CD14-positive monocyte (primary cell): ENCODE measurements around the gene CAST. TPM values are rescaled to one million over a fixed set of nuclear protein-coding genes. Genes with fewer than 3 reads are reported as not detected.

Experiments used
- DNase-seq, 3 donors: peaks; one replicate each; pipeline ENCODE4 v3.0.0-alpha.2; 2011 to 2022
- H2AFZ ChIP-seq: 2 replicates; pipeline ENCODE4 v1.6.0; 2012; ENCODE audit warnings: mild to moderate bottlenecking, low read depth, low read length, inconsistent platforms; ENCODE audit not compliant: insufficient read depth, poor library complexity, severe bottlenecking
- H3K27ac ChIP-seq, 2 donors: 1 replicate in 1 of 2; 2 replicates in 1 of 2; pipeline ENCODE4 v1.5.1; 2012 to 2013; ENCODE audit warnings: low read length in 2 of 2, control low read depth in 1 of 2, inconsistent platforms in 1 of 2, low read depth in 1 of 2, mild to moderate bottlenecking in 1 of 2
- H3K27me3 ChIP-seq, 2 donors: one replicate each; pipeline versions ENCODE4 v1.6.0 to v1.6.1; 2011 to 2013; ENCODE audit warnings: low read length in 2 of 2; ENCODE audit not compliant: control insufficient read depth in 2 of 2, insufficient read depth in 2 of 2
- H3K36me3 ChIP-seq, 2 donors: replicated peaks in 1 of 2; 1 replicate in 1 of 2; 2 replicates in 1 of 2; pipeline versions ENCODE4 v1.5.1 to v1.6.1; 2012 to 2013; ENCODE audit warnings: low read length in 2 of 2, control low read depth in 1 of 2, inconsistent platforms in 1 of 2, mild to moderate bottlenecking in 1 of 2; ENCODE audit not compliant: insufficient read depth in 2 of 2, control insufficient read depth in 1 of 2
- H3K4me1 ChIP-seq, 2 donors: 1 replicate in 1 of 2; 2 replicates in 1 of 2; pipeline versions ENCODE4 v1.5.1 to v1.6.1; 2012 to 2013; ENCODE audit warnings: low read length in 2 of 2, control low read depth in 1 of 2, inconsistent platforms in 1 of 2, mild to moderate bottlenecking in 1 of 2, moderate library complexity in 1 of 2; ENCODE audit not compliant: insufficient read depth in 2 of 2, control insufficient read depth in 1 of 2
- H3K4me2 ChIP-seq: replicated peaks from 2 replicates; pipeline ENCODE3; 2012; ENCODE audit warnings: low read length, moderate library complexity, mild to moderate bottlenecking; ENCODE audit not compliant: poor library complexity, severe bottlenecking; ENCODE audit errors: extremely low read depth
- H3K4me3 ChIP-seq, 3 experiments: fragments of 200-600 bp in 1 of 3; sonication (generic) in 1 of 3; replicated peaks in 1 of 3; 1 replicate in 2 of 3; 2 replicates in 1 of 3; pipeline ENCODE4 v1.5.1; 2011 to 2013; ENCODE audit warnings: low read length in 3 of 3, mild to moderate bottlenecking in 3 of 3, control low read depth in 2 of 3, low read depth in 2 of 3, inconsistent platforms in 1 of 3, moderate library complexity in 1 of 3
- H3K79me2 ChIP-seq: 2 replicates; pipeline ENCODE4 v1.6.0; 2012; ENCODE audit warnings: mild to moderate bottlenecking, control low read depth, inconsistent platforms, low read length, moderate library complexity; ENCODE audit not compliant: insufficient read depth
- H3K9ac ChIP-seq: 2 replicates; pipeline ENCODE4 v1.6.0; 2017; ENCODE audit warnings: low read length, mild to moderate bottlenecking; ENCODE audit not compliant: insufficient read depth, poor library complexity, severe bottlenecking
- H3K9me3 ChIP-seq, 2 donors: replicated peaks in 1 of 2; 1 replicate in 1 of 2; 2 replicates in 1 of 2; pipeline versions ENCODE4 v1.5.1 to v1.6.1; 2012 to 2013; ENCODE audit warnings: low read length in 2 of 2, control low read depth in 1 of 2; ENCODE audit not compliant: control insufficient read depth in 1 of 2, insufficient read depth in 1 of 2
- H4K20me1 ChIP-seq: 2 replicates; pipeline ENCODE4 v1.6.0; 2012; ENCODE audit warnings: mild to moderate bottlenecking, low read length, control low read depth, moderate library complexity; ENCODE audit not compliant: insufficient read depth
- H3K27ac Mint-ChIP-seq, 7 donors: one replicate each; pipeline ENCODE4 v1.8.0; 2020; ENCODE audit warnings: mild to moderate bottlenecking in 7 of 7, mixed read lengths in 7 of 7, moderate library complexity in 6 of 7, inconsistent platforms in 2 of 7
- H3K27me3 Mint-ChIP-seq, 3 donors: one replicate each; pipeline ENCODE4 v1.8.0; 2021 to 2022; ENCODE audit warnings: low read depth in 3 of 3, mild to moderate bottlenecking in 3 of 3, mixed read lengths in 3 of 3, moderate library complexity in 3 of 3, inconsistent platforms in 1 of 3
- H3K36me3 Mint-ChIP-seq, 2 donors: one replicate each; pipeline ENCODE4 v1.8.0; 2020; ENCODE audit warnings: mixed read lengths in 2 of 2, inconsistent platforms in 1 of 2, mild to moderate bottlenecking in 1 of 2
- H3K4me1 Mint-ChIP-seq: one replicate; pipeline ENCODE4 v1.8.0; 2020; ENCODE audit warnings: mild to moderate bottlenecking, mixed read lengths
- H3K4me3 Mint-ChIP-seq, 2 donors: one replicate each; pipeline ENCODE4 v1.8.0; 2020; ENCODE audit warnings: mild to moderate bottlenecking in 2 of 2, mixed read lengths in 2 of 2, moderate library complexity in 1 of 2
- H3K9me3 Mint-ChIP-seq, 7 donors: one replicate each; pipeline ENCODE4 v1.8.0; 2020 to 2022; ENCODE audit warnings: mixed read lengths in 7 of 7, mild to moderate bottlenecking in 6 of 7, moderate library complexity in 6 of 7, inconsistent platforms in 2 of 7
- WGBS: methylation state at CpG from one replicate; pipeline ENCODE4 v1.1.5; 2013; ENCODE audit warnings: missing lambda C conversion rate; ENCODE audit not compliant: insufficient coverage; 5-methylcytosine and 5-hydroxymethylcytosine counted together
- intact Hi-C, 2 donors: fragments of 100-400 bp; cut with micrococcal nuclease; formaldehyde crosslinking; loops; one replicate each; pipeline versions ENCODE4 v1.15.0 to v1.15.1; 2023
- polyA plus RNA-seq, 3 donors: library from polyadenylated mRNA; depleted of rRNA in 1 of 3; unstranded in 2 of 3; stranded (reverse) in 1 of 3; fragments of 300-500 nt in 2 of 3; fragments of >200 nt in 1 of 3; fragmentation: Illumina TruSeq in 2 of 3; gene quantifications; 1 replicate in 2 of 3; 2 replicates in 1 of 3; pipeline ENCODE4 v1.2.3, GENCODE V29; 2012 to 2021
- TF ChIP-seq, protein P1 (sequence below): fragments of 200-600 bp; IDR thresholded peaks from one replicate; pipeline ENCODE4 v1.8.0; 2022; ENCODE audit warnings: antibody characterized with exemption, mild to moderate bottlenecking

CAST gene
- polyA plus RNA-seq, 3 donors: 49.6 to 125 (median 76.8) TPM

DNA sequence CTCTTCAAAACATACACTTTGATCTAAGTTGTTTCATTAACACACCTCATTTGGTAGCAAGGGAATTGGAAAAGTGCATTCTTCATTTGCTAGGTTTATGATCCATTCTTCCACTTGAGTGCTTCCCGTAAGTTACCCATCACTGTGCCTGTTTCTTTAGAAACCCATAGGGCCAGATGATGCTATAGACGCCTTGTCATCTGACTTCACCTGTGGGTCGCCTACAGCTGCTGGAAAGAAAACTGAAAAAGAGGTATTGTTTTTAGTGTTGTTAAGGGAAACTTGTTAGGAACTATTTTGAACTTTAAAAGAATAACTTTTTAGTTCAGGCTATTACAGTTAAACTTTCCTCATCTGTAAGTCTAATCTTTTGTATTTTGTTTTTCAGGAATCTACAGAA is 78.9 kb downstream of the CAST start:
- no peak overlapping the region for H3K4me3 Mint-ChIP-seq
- DNase-seq: no peak
- H3K9me3 Mint-ChIP-seq: no peaks in the 10 kb centered on the region
- H3K4me1 Mint-ChIP-seq: peaks cover 18% of the 10 kb centered on the region
- no peaks in the 10 kb centered on the region for H3K27me3 Mint-ChIP-seq
- Histone ChIP-seq H3K9me3 (no peaks in the 10 kb centered on the region), H3K79me2 (no peaks in the 10 kb centered on the region), H2AFZ (no peak overlapping the region), H3K27ac (peak overlapping the region in 1 of 2 donors; percentile 52), H3K4me1 (peaks cover 16% of the 10 kb centered on the region in 2 donors), H4K20me1 (peaks cover 70% of the 10 kb centered on the region), H3K27me3 (no peaks in the 10 kb centered on the region), H3K4me2 (no peak overlapping the region), H3K4me3 (no peak overlapping the region), H3K36me3 (peaks cover 98 to 100% of the 10 kb centered on the region in 2 donors), H3K9ac (no peak overlapping the region)
- H3K36me3 Mint-ChIP-seq: peaks cover 89 to 94% of the 10 kb centered on the region in 2 donors
- intact Hi-C loops: no loop called here
- TF ChIP-seq, protein P1, sequence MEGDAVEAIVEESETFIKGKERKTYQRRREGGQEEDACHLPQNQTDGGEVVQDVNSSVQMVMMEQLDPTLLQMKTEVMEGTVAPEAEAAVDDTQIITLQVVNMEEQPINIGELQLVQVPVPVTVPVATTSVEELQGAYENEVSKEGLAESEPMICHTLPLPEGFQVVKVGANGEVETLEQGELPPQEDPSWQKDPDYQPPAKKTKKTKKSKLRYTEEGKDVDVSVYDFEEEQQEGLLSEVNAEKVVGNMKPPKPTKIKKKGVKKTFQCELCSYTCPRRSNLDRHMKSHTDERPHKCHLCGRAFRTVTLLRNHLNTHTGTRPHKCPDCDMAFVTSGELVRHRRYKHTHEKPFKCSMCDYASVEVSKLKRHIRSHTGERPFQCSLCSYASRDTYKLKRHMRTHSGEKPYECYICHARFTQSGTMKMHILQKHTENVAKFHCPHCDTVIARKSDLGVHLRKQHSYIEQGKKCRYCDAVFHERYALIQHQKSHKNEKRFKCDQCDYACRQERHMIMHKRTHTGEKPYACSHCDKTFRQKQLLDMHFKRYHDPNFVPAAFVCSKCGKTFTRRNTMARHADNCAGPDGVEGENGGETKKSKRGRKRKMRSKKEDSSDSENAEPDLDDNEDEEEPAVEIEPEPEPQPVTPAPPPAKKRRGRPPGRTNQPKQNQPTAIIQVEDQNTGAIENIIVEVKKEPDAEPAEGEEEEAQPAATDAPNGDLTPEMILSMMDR: no peak
- WGBS: no CpG with 5 or more reads among the region's 3 CpGs
- peak overlapping the region in 4 of 7 donors; percentile 5 to 79 (median 59) for H3K27ac Mint-ChIP-seq

DNA sequence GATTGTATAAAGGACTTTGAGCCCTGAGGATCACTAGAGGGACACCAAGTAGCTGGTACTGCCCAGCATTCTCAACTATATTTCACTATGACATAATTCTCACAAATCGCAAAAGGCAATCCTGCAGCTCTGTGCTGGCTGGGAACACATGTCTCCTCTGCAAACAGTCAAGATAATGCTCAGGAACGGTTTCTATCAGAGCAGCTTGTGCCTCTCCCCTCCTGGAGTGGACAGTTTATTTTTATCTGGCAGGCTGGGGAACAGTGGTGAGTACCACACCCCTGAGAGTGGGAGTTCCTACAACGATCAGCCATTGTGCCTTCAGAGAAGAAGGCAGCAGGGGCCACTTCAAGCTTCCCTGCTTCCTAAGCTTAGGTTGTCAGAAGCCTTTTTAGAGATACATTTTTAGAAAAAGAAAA is 79.7 kb downstream of the CAST start:
- intact Hi-C loops: no loop called here
- H3K4me3 ChIP-seq: no peak overlapping the region
- H3K79me2 ChIP-seq: no peaks in the 10 kb centered on the region
- peaks cover 69% of the 10 kb centered on the region for H4K20me1 ChIP-seq
- peaks cover 98 to 100% of the 10 kb centered on the region in 2 donors for H3K36me3 ChIP-seq
- H3K9me3 ChIP-seq: no peaks in the 10 kb centered on the region
- H3K4me1 ChIP-seq: peaks cover 16% of the 10 kb centered on the region in 2 donors
- H2AFZ ChIP-seq: no peak overlapping the region
- H3K27me3 ChIP-seq: no peaks in the 10 kb centered on the region
- Mint-ChIP-seq H3K9me3 (no peaks in the 10 kb centered on the region), H3K27ac (peak overlapping the region in 4 of 7 donors; percentile 69 to 87 (median 76)), H3K4me1 (peaks cover 18% of the 10 kb centered on the region), H3K27me3 (no peaks in the 10 kb centered on the region), H3K4me3 (no peak overlapping the region), H3K36me3 (peaks cover 91 to 95% of the 10 kb centered on the region in 2 donors)
- no peak for DNase-seq
- WGBS: 67% methylated on average over 1 of the region's 3 CpGs
- no peak overlapping the region for H3K9ac ChIP-seq
- no peak overlapping the region for H3K4me2 ChIP-seq
- TF ChIP-seq, protein P1: no peak
- peak overlapping the region in 1 of 2 donors; percentile 52 for H3K27ac ChIP-seq
